Measurements from ENCODE around the gene RPTOR. TPM values are rescaled to one million over a fixed set of nuclear protein-coding genes. Genes with fewer than 3 reads are reported as not detected.

The RPTOR gene
- total RNA-seq, 1 experiment from 2014 or later = 46.2 TPM

- no peaks in the 10 kb centered on the region for H3K79me2 ChIP-seq (ENCODE audit: low read length)
- peaks cover 20% of the 10 kb centered on the region for H3K4me1 ChIP-seq (ENCODE audit: insufficient read depth, low read length)
- TF ChIP-seq, protein P1, sequence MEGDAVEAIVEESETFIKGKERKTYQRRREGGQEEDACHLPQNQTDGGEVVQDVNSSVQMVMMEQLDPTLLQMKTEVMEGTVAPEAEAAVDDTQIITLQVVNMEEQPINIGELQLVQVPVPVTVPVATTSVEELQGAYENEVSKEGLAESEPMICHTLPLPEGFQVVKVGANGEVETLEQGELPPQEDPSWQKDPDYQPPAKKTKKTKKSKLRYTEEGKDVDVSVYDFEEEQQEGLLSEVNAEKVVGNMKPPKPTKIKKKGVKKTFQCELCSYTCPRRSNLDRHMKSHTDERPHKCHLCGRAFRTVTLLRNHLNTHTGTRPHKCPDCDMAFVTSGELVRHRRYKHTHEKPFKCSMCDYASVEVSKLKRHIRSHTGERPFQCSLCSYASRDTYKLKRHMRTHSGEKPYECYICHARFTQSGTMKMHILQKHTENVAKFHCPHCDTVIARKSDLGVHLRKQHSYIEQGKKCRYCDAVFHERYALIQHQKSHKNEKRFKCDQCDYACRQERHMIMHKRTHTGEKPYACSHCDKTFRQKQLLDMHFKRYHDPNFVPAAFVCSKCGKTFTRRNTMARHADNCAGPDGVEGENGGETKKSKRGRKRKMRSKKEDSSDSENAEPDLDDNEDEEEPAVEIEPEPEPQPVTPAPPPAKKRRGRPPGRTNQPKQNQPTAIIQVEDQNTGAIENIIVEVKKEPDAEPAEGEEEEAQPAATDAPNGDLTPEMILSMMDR (conservative IDR thresholded peaks at IDR 0.05; ENCODE audit: low read depth, low read length) = no peak
- TF ChIP-seq EZH2phosphoT487 (IDR thresholded peaks at IDR 0.05; ENCODE audit: borderline replicate concordance, low read length) (no peak), EZH2 (IDR thresholded peaks at IDR 0.05; ENCODE audit: low read length, unreplicated experiment) (no peak)
- H3K9me3 ChIP-seq (ENCODE audit: low read length) = no peaks in the 10 kb centered on the region
- POLR2A ChIA-PET (ENCODE audit: unreplicated experiment) = no interaction called here
- H3K27me3 ChIP-seq (ENCODE audit: low read length) = no peaks in the 10 kb centered on the region
- H3K9ac ChIP-seq (ENCODE audit: low read length) = no peak overlapping the region
- H2AFZ ChIP-seq (ENCODE audit: low read length) = no peak overlapping the region
- H3K27ac ChIP-seq (ENCODE audit: low read length) = no peak overlapping the region
- no peaks in the 10 kb centered on the region; the same call in 1 of the 2 replicates for H3K36me3 ChIP-seq (ENCODE audit: low read depth, low read length)
- no peak overlapping the region for H3K4me3 ChIP-seq (ENCODE audit: low read length)
- no TSS peak for BruUV-seq (replicated peaks)
- no peaks in the 10 kb centered on the region for H4K20me1 ChIP-seq (ENCODE audit: low read length)
- intact Hi-C loops (cut with micrococcal nuclease) = no loop called here
- no peak for DNase-seq
- no peak for ATAC-seq
- CTCF ChIA-PET = no interaction called here
- no peaks in the 10 kb centered on the region for H3K9me2 ChIP-seq (replicated peaks; ENCODE audit: low read length)
- peaks cover 7% of the 10 kb centered on the region for H3F3A ChIP-seq (ENCODE audit: low read length, unreplicated experiment)
- no peak overlapping the region for H3K4me2 ChIP-seq (ENCODE audit: low read length)
Observed at GRCh38 chr17:80886641-80887573, 342.3 kb downstream of the RPTOR start.

GRCh38 chr17:80887639-80888175 is 343.1 kb downstream of the RPTOR start:
- ChIA-PET POLR2A (ENCODE audit: unreplicated experiment) (no interaction called here), CTCF (no interaction called here)

More at GRCh38 chr17:80887639-80888175, 343.1 kb downstream of the RPTOR start:
- peaks cover 27% of the 10 kb centered on the region for H3K4me1 ChIP-seq (ENCODE audit: insufficient read depth, low read length)
- no peaks in the 10 kb centered on the region for H3K79me2 ChIP-seq (ENCODE audit: low read length)
- no peak overlapping the region for H3K27ac ChIP-seq (ENCODE audit: low read length)
- DNase-seq (no peak), ATAC-seq (no peak)
- H3K36me3 ChIP-seq (ENCODE audit: low read depth, low read length) = no peaks in the 10 kb centered on the region; the same call in 1 of the 2 replicates
- no peaks in the 10 kb centered on the region for H3K9me2 ChIP-seq (replicated peaks; ENCODE audit: low read length)
- H3K9ac ChIP-seq (ENCODE audit: low read length) = no peak overlapping the region
- H3F3A ChIP-seq (ENCODE audit: low read length, unreplicated experiment) = peaks cover 12% of the 10 kb centered on the region
- no peaks in the 10 kb centered on the region for H3K9me3 ChIP-seq (ENCODE audit: low read length)
- no peaks in the 10 kb centered on the region for H4K20me1 ChIP-seq (ENCODE audit: low read length)
- H3K4me3 ChIP-seq (ENCODE audit: low read length) = no peak overlapping the region
- no peak overlapping the region for H3K4me2 ChIP-seq (ENCODE audit: low read length)
- no peaks in the 10 kb centered on the region for H3K27me3 ChIP-seq (ENCODE audit: low read length)
- no TSS peak for BruUV-seq (replicated peaks)
- H2AFZ ChIP-seq (ENCODE audit: low read length) = no peak overlapping the region
- intact Hi-C loops (cut with micrococcal nuclease) = no loop called here
- TF ChIP-seq EZH2 (IDR thresholded peaks at IDR 0.05; ENCODE audit: low read length, unreplicated experiment) (no peak), EZH2phosphoT487 (IDR thresholded peaks at IDR 0.05; ENCODE audit: borderline replicate concordance, low read length) (no peak)
- TF ChIP-seq, protein P1 (conservative IDR thresholded peaks at IDR 0.05; ENCODE audit: low read depth, low read length) = no peak
